Measurements from ENCODE around the gene USP9Y.

GRCh38 chrY:12867960-12868359 is 166.9 kb downstream of the USP9Y start:
- TF ChIP-seq EZH2 (IDR thresholded peaks at IDR 0.05; ENCODE audit: borderline replicate concordance, insufficient read depth, low read length, poor library complexity, severe bottlenecking) (no peak), RAD21 (conservative IDR thresholded peaks at IDR 0.05) (no peak)
- TF ChIP-seq, protein P1, sequence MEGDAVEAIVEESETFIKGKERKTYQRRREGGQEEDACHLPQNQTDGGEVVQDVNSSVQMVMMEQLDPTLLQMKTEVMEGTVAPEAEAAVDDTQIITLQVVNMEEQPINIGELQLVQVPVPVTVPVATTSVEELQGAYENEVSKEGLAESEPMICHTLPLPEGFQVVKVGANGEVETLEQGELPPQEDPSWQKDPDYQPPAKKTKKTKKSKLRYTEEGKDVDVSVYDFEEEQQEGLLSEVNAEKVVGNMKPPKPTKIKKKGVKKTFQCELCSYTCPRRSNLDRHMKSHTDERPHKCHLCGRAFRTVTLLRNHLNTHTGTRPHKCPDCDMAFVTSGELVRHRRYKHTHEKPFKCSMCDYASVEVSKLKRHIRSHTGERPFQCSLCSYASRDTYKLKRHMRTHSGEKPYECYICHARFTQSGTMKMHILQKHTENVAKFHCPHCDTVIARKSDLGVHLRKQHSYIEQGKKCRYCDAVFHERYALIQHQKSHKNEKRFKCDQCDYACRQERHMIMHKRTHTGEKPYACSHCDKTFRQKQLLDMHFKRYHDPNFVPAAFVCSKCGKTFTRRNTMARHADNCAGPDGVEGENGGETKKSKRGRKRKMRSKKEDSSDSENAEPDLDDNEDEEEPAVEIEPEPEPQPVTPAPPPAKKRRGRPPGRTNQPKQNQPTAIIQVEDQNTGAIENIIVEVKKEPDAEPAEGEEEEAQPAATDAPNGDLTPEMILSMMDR (IDR thresholded peaks at IDR 0.05; ENCODE audit: poor library complexity, severe bottlenecking), result no peak
- TF ChIP-seq, protein P2, sequence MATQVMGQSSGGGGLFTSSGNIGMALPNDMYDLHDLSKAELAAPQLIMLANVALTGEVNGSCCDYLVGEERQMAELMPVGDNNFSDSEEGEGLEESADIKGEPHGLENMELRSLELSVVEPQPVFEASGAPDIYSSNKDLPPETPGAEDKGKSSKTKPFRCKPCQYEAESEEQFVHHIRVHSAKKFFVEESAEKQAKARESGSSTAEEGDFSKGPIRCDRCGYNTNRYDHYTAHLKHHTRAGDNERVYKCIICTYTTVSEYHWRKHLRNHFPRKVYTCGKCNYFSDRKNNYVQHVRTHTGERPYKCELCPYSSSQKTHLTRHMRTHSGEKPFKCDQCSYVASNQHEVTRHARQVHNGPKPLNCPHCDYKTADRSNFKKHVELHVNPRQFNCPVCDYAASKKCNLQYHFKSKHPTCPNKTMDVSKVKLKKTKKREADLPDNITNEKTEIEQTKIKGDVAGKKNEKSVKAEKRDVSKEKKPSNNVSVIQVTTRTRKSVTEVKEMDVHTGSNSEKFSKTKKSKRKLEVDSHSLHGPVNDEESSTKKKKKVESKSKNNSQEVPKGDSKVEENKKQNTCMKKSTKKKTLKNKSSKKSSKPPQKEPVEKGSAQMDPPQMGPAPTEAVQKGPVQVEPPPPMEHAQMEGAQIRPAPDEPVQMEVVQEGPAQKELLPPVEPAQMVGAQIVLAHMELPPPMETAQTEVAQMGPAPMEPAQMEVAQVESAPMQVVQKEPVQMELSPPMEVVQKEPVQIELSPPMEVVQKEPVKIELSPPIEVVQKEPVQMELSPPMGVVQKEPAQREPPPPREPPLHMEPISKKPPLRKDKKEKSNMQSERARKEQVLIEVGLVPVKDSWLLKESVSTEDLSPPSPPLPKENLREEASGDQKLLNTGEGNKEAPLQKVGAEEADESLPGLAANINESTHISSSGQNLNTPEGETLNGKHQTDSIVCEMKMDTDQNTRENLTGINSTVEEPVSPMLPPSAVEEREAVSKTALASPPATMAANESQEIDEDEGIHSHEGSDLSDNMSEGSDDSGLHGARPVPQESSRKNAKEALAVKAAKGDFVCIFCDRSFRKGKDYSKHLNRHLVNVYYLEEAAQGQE (IDR thresholded peaks at IDR 0.05; ENCODE audit: borderline replicate concordance), result no peak
